ENCODE data around the gene MCF2L.

MCF2L gene

GRCh38 chr13:113119166-113119821 is 150.3 kb downstream of the MCF2L start:
- no peak overlapping the region for H3K4me2 ChIP-seq (ENCODE audit: low read depth, low read length)
- no peaks in the 10 kb centered on the region for H3F3A ChIP-seq (ENCODE audit: insufficient read depth, low read length)
- no peaks in the 10 kb centered on the region for H3K9me2 ChIP-seq (replicated peaks; ENCODE audit: insufficient read depth, low read length)
- no peak for DNase-seq
- no peak overlapping the region for H2AFZ ChIP-seq (ENCODE audit: low read length)
- peaks cover 99% of the 10 kb centered on the region for H3K27me3 ChIP-seq (replicated peaks; ENCODE audit: insufficient read depth, low read length)
- no peak overlapping the region for H3K4me3 ChIP-seq (ENCODE audit: low read length)
- no peaks in the 10 kb centered on the region for H3K9me3 ChIP-seq (replicated peaks; ENCODE audit: insufficient read depth, low read length)
- no peaks in the 10 kb centered on the region for H4K20me1 ChIP-seq (ENCODE audit: insufficient read depth, low read length)
- no peak overlapping the region for H3K27ac ChIP-seq (ENCODE audit: low read length)
- no peak for TF ChIP-seq CTCF (IDR thresholded peaks at IDR 0.05; ENCODE audit: low read length)
- no peak for TF ChIP-seq EZH2phosphoT487 (IDR thresholded peaks at IDR 0.05; ENCODE audit: low read length)
- TF ChIP-seq EZH2 (optimal IDR thresholded peaks at IDR 0.05; ENCODE audit: low read depth, low read length) = no peak
- no peaks in the 10 kb centered on the region for H3K36me3 ChIP-seq (replicated peaks; ENCODE audit: insufficient read depth, low read length)
- no peak overlapping the region for H3K9ac ChIP-seq (ENCODE audit: low read length)
- H3K4me1 ChIP-seq (ENCODE audit: low read length) = no peaks in the 10 kb centered on the region
- no peaks in the 10 kb centered on the region for H3K79me2 ChIP-seq (ENCODE audit: low read length)

GRCh38 chr13:113119822-113120189 is 150.8 kb downstream of the MCF2L start:
- Histone ChIP-seq H3K27ac (ENCODE audit: low read length) (no peak overlapping the region), H3K36me3 (replicated peaks; ENCODE audit: insufficient read depth, low read length) (no peaks in the 10 kb centered on the region), H3K9me2 (replicated peaks; ENCODE audit: insufficient read depth, low read length) (no peaks in the 10 kb centered on the region), H3K4me1 (ENCODE audit: low read length) (no peaks in the 10 kb centered on the region), H3K4me2 (ENCODE audit: low read depth, low read length) (no peak overlapping the region), H3K4me3 (ENCODE audit: low read length) (no peak overlapping the region), H3K9ac (ENCODE audit: low read length) (no peak overlapping the region), H3K27me3 (replicated peaks; ENCODE audit: insufficient read depth, low read length) (peaks cover 99% of the 10 kb centered on the region), H3K79me2 (ENCODE audit: low read length) (no peaks in the 10 kb centered on the region), H2AFZ (ENCODE audit: low read length) (no peak overlapping the region), H3K9me3 (replicated peaks; ENCODE audit: insufficient read depth, low read length) (no peaks in the 10 kb centered on the region), H3F3A (ENCODE audit: insufficient read depth, low read length) (no peaks in the 10 kb centered on the region), H4K20me1 (ENCODE audit: insufficient read depth, low read length) (no peaks in the 10 kb centered on the region)
- TF ChIP-seq CTCF (IDR thresholded peaks at IDR 0.05; ENCODE audit: low read length) = no peak
- no peak for TF ChIP-seq EZH2phosphoT487 (IDR thresholded peaks at IDR 0.05; ENCODE audit: low read length)
- no peak for TF ChIP-seq EZH2 (optimal IDR thresholded peaks at IDR 0.05; ENCODE audit: low read depth, low read length)
- no peak for DNase-seq

GRCh38 chr13:113120300-113121182 is 151.5 kb downstream of the MCF2L start:
- DNase-seq = no peak
- Histone ChIP-seq H3K4me2 (ENCODE audit: low read depth, low read length) (no peak overlapping the region), H3K79me2 (ENCODE audit: low read length) (no peaks in the 10 kb centered on the region), H3K27ac (ENCODE audit: low read length) (no peak overlapping the region), H3K9ac (ENCODE audit: low read length) (no peak overlapping the region), H2AFZ (ENCODE audit: low read length) (no peak overlapping the region), H4K20me1 (ENCODE audit: insufficient read depth, low read length) (no peaks in the 10 kb centered on the region), H3F3A (ENCODE audit: insufficient read depth, low read length) (no peaks in the 10 kb centered on the region), H3K27me3 (replicated peaks; ENCODE audit: insufficient read depth, low read length) (peaks cover 100% of the 10 kb centered on the region), H3K4me3 (ENCODE audit: low read length) (no peak overlapping the region), H3K9me2 (replicated peaks; ENCODE audit: insufficient read depth, low read length) (no peaks in the 10 kb centered on the region), H3K9me3 (replicated peaks; ENCODE audit: insufficient read depth, low read length) (no peaks in the 10 kb centered on the region), H3K36me3 (replicated peaks; ENCODE audit: insufficient read depth, low read length) (no peaks in the 10 kb centered on the region), H3K4me1 (ENCODE audit: low read length) (no peaks in the 10 kb centered on the region)
- TF ChIP-seq EZH2phosphoT487 (IDR thresholded peaks at IDR 0.05; ENCODE audit: low read length) (no peak), CTCF (IDR thresholded peaks at IDR 0.05; ENCODE audit: low read length) (no peak), EZH2 (optimal IDR thresholded peaks at IDR 0.05; ENCODE audit: low read depth, low read length) (no peak)
